Neural cell (in vitro differentiated cells): ENCODE data around the gene DPP10. TPM values are rescaled to one million over a fixed set of nuclear protein-coding genes. Genes with fewer than 3 reads are reported as not detected.

ENCODE experiments used
- H2AFZ ChIP-seq: fragments of 200-600, 300-800 bp; sonication (generic), shearing (Covaris generic); 2 replicates; pipeline ENCODE4 v1.6.0; 2014; ENCODE audit warnings: low read depth, mild to moderate bottlenecking, antibody characterized with exemption, low read length, moderate library complexity
- H3F3A ChIP-seq: fragments of 200-600 bp; shearing (Covaris generic); 2 replicates; pipeline ENCODE4 v1.6.1; 2016; ENCODE audit warnings: mild to moderate bottlenecking, moderate library complexity, mixed read lengths, antibody characterized with exemption, low read length; ENCODE audit not compliant: insufficient read depth, poor library complexity, severe bottlenecking
- H3K27ac ChIP-seq: fragments of 200-600, 300-800 bp; sonication (generic), shearing (Covaris generic); 2 replicates; pipeline ENCODE4 v1.5.1; 2014; ENCODE audit warnings: mild to moderate bottlenecking, low read length, moderate library complexity
- H3K27me3 ChIP-seq: fragments of 300-800, 200-600 bp; sonication (generic), shearing (Covaris generic); 2 replicates; pipeline ENCODE4 v1.6.0; 2014; ENCODE audit warnings: mild to moderate bottlenecking, low read depth, low read length, moderate library complexity; ENCODE audit not compliant: insufficient read depth
- H3K36me3 ChIP-seq: fragments of 300-800, 200-600 bp; sonication (generic), shearing (Covaris generic); 2 replicates; pipeline ENCODE4 v1.5.1; 2014; ENCODE audit warnings: mild to moderate bottlenecking, antibody characterized with exemption, low read length, moderate library complexity; ENCODE audit not compliant: insufficient read depth
- H3K4me2 ChIP-seq: fragments of 300-800, 200-600 bp; sonication (generic), shearing (Covaris generic); 2 replicates; pipeline ENCODE4 v1.6.0; 2014; ENCODE audit warnings: mild to moderate bottlenecking, low read length
- H3K4me3 ChIP-seq: fragments of 300-800, 200-600 bp; sonication (generic), shearing (Covaris generic); 2 replicates; pipeline ENCODE4 v1.5.1; 2014; ENCODE audit warnings: mild to moderate bottlenecking, low read length, moderate library complexity
- H3K79me2 ChIP-seq: fragments of 200-600 bp; shearing (Covaris generic); replicated peaks from 2 replicates; pipeline ENCODE4 v1.6.0; 2014; ENCODE audit warnings: mild to moderate bottlenecking, low read length, moderate library complexity; ENCODE audit not compliant: insufficient read depth
- H3K9ac ChIP-seq: fragments of 300-800, 200-600 bp; sonication (generic), shearing (Covaris generic); 2 replicates; pipeline ENCODE4 v1.6.1; 2016; ENCODE audit warnings: mild to moderate bottlenecking, low read length, mixed read lengths
- H3K9me2 ChIP-seq: fragments of 200-600 bp; shearing (Covaris generic); 2 replicates; pipeline ENCODE4 v1.6.1; 2016; ENCODE audit warnings: mild to moderate bottlenecking, low read length, mixed read lengths; ENCODE audit not compliant: insufficient read depth
- H3K9me3 ChIP-seq: fragments of 200-600, 300-800 bp; sonication (generic), shearing (Covaris generic); 2 replicates; pipeline ENCODE4 v1.6.1; 2016; ENCODE audit warnings: mild to moderate bottlenecking, mixed run types, low read length, moderate library complexity, mixed read lengths
- H4K20me1 ChIP-seq: fragments of 200-600 bp; shearing (Covaris generic); 2 replicates; pipeline ENCODE4 v1.6.1; 2016; ENCODE audit warnings: mild to moderate bottlenecking, mixed run types; ENCODE audit not compliant: insufficient read depth
- EP300 ChIP-seq: fragments of 450-650 bp; conservative IDR thresholded peaks from 2 replicates; pipeline ENCODE4 v1.6.1; 2014; ENCODE audit warnings: antibody characterized with exemption, mild to moderate bottlenecking, moderate library complexity; ENCODE audit not compliant: poor library complexity, severe bottlenecking
- EZH2 ChIP-seq: fragments of 200-600, 300-800 bp; shearing (Covaris generic), sonication (generic); IDR thresholded peaks from 2 replicates; pipeline ENCODE4 v1.6.1; 2014; ENCODE audit warnings: antibody characterized with exemption, low read length, borderline replicate concordance, mild to moderate bottlenecking; ENCODE audit not compliant: insufficient read depth, poor library complexity, severe bottlenecking
- MXI1 ChIP-seq: fragments of 450-650 bp; conservative IDR thresholded peaks from 2 replicates; pipeline ENCODE4 v1.6.1; 2014; ENCODE audit warnings: antibody characterized with exemption, mild to moderate bottlenecking; ENCODE audit not compliant: poor library complexity, severe bottlenecking
- POLR2AphosphoS5 ChIP-seq: IDR thresholded peaks from 2 replicates; pipeline ENCODE4 v1.6.1; 2012
- RAD21 ChIP-seq: fragments of 450-650 bp; conservative IDR thresholded peaks from 2 replicates; pipeline ENCODE4 v1.6.1; 2014; ENCODE audit warnings: antibody characterized with exemption, mild to moderate bottlenecking, moderate library complexity
- SMC3 ChIP-seq: fragments of 450-650 bp; conservative IDR thresholded peaks from 2 replicates; pipeline ENCODE4 v1.6.1; 2014; ENCODE audit warnings: antibody characterized with exemption, mild to moderate bottlenecking, moderate library complexity; ENCODE audit not compliant: poor library complexity
- TAF1 ChIP-seq: IDR thresholded peaks from 2 replicates; pipeline ENCODE4 v1.6.1; 2012; ENCODE audit warnings: low read depth
- polyA plus RNA-seq: library from polyadenylated mRNA; depleted of rRNA; stranded (reverse); fragments of >200 nt; gene quantifications from 2 replicates; pipeline ENCODE4 v1.2.3, GENCODE V29; 2014
- TF ChIP-seq, protein P1 (sequence below): fragments of 450-650 bp; IDR thresholded peaks from 2 replicates; pipeline ENCODE4 v1.5.1; 2014; ENCODE audit warnings: antibody characterized with exemption, mild to moderate bottlenecking, moderate library complexity; ENCODE audit not compliant: poor library complexity, severe bottlenecking
- TF ChIP-seq, protein P2 (sequence below): IDR thresholded peaks from 2 replicates; pipeline ENCODE4 v1.6.1; 2012; ENCODE audit warnings: borderline replicate concordance

Gene DPP10
- polyA plus RNA-seq, 1 donor from 2014 or later, result 13.9 TPM

DNA sequence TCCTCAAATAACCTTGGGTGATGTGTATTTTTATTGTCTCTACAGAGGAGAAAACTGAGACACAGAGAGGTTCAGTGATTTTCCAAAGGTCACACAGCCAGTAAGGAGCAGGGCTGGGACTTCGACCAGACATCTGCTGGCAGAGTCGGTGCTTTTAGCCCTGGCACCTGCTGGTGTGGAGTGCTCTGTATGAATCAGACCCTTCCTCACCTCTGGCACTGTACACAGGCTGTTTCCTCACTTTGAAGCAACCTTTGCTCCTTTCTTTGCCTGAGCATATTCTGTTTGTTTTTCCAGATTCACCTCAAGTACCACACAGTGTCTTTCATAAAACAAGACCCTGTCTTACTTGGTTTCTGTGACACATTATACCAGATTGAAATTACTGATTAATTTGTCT is 107.9 kb downstream of the DPP10 start:
- no peaks in the 10 kb centered on the region for H3K79me2 ChIP-seq

DNA sequence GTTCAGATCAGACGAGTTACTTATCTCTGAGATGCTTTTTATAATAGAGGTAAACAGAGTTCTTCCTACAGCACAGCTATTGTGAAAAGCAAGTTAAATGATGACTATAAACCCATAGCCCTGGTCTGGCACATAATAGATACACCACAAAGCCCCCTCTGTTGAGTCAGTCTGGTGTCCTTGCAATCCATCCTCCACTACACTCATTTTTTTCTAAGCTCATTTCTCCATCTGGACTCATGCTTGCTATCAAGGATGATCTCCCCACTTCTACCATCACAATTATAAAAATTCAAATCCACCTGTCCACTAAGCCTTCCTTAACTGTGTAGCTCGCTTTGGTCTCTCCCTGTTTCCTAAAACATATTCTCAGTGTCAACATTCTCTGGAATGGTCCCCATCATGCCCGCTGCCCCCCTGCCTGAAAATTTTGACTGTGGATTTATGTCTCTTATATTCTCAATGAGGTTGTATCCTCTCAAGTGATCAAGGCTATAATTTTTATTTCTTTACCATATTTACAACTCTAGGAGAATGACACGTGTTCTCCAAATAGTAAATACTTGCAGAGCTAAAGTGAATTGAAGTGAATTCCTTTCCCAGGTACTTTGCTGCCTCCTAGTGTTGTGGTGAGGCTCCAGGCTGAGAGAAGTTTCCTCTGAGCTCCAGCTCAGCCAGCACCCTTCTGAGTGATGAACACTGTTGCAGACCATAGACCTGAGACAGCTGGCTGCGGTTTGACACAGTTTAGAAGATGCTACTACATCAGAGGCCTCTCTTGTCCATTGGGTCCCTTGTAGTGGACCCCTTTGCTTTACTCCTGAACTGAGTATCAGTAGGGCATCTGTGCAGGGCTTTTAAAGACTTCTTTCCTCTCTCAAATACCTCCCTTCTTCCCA is 108.7 kb downstream of the DPP10 start:
- H3K9me2 ChIP-seq, result no peaks in the 10 kb centered on the region
- TF ChIP-seq TAF1 (no peak), RAD21 (peak; percentile 96), SMC3 (peak; percentile 96), EP300 (no peak), POLR2AphosphoS5 (no peak), MXI1 (peak; percentile 43), EZH2 (no peak)
- TF ChIP-seq, protein P1, sequence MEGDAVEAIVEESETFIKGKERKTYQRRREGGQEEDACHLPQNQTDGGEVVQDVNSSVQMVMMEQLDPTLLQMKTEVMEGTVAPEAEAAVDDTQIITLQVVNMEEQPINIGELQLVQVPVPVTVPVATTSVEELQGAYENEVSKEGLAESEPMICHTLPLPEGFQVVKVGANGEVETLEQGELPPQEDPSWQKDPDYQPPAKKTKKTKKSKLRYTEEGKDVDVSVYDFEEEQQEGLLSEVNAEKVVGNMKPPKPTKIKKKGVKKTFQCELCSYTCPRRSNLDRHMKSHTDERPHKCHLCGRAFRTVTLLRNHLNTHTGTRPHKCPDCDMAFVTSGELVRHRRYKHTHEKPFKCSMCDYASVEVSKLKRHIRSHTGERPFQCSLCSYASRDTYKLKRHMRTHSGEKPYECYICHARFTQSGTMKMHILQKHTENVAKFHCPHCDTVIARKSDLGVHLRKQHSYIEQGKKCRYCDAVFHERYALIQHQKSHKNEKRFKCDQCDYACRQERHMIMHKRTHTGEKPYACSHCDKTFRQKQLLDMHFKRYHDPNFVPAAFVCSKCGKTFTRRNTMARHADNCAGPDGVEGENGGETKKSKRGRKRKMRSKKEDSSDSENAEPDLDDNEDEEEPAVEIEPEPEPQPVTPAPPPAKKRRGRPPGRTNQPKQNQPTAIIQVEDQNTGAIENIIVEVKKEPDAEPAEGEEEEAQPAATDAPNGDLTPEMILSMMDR, result peak; percentile 89
- TF ChIP-seq, protein P2, sequence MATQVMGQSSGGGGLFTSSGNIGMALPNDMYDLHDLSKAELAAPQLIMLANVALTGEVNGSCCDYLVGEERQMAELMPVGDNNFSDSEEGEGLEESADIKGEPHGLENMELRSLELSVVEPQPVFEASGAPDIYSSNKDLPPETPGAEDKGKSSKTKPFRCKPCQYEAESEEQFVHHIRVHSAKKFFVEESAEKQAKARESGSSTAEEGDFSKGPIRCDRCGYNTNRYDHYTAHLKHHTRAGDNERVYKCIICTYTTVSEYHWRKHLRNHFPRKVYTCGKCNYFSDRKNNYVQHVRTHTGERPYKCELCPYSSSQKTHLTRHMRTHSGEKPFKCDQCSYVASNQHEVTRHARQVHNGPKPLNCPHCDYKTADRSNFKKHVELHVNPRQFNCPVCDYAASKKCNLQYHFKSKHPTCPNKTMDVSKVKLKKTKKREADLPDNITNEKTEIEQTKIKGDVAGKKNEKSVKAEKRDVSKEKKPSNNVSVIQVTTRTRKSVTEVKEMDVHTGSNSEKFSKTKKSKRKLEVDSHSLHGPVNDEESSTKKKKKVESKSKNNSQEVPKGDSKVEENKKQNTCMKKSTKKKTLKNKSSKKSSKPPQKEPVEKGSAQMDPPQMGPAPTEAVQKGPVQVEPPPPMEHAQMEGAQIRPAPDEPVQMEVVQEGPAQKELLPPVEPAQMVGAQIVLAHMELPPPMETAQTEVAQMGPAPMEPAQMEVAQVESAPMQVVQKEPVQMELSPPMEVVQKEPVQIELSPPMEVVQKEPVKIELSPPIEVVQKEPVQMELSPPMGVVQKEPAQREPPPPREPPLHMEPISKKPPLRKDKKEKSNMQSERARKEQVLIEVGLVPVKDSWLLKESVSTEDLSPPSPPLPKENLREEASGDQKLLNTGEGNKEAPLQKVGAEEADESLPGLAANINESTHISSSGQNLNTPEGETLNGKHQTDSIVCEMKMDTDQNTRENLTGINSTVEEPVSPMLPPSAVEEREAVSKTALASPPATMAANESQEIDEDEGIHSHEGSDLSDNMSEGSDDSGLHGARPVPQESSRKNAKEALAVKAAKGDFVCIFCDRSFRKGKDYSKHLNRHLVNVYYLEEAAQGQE, result no peak
- H3K27me3 ChIP-seq, result no peaks in the 10 kb centered on the region
- H3K9ac ChIP-seq, result no peak overlapping the region
- H3K4me3 ChIP-seq, result no peak overlapping the region
- no peaks in the 10 kb centered on the region for H3K9me3 ChIP-seq
- H3K36me3 ChIP-seq, result no peaks in the 10 kb centered on the region
- no peak overlapping the region for H2AFZ ChIP-seq
- H4K20me1 ChIP-seq, result no peaks in the 10 kb centered on the region
- H3K27ac ChIP-seq, result no peak overlapping the region
- no peak overlapping the region for H3K4me2 ChIP-seq
- H3F3A ChIP-seq, result no peaks in the 10 kb centered on the region
- H3K79me2 ChIP-seq, result no peaks in the 10 kb centered on the region

More for the DNA sequence above, 107.9 kb downstream of the DPP10 start:
- no peak overlapping the region for H2AFZ ChIP-seq
- H3K36me3 ChIP-seq, result no peaks in the 10 kb centered on the region
- no peak overlapping the region for H3K27ac ChIP-seq
- no peaks in the 10 kb centered on the region for H3K9me2 ChIP-seq
- no peaks in the 10 kb centered on the region for H3K9me3 ChIP-seq
- no peak overlapping the region for H3K4me3 ChIP-seq
- TF ChIP-seq RAD21 (no peak), TAF1 (no peak)
- TF ChIP-seq, protein P1, result no peak
- TF ChIP-seq, protein P2, result no peak
- H3F3A ChIP-seq, result no peaks in the 10 kb centered on the region
- H4K20me1 ChIP-seq, result no peaks in the 10 kb centered on the region
- no peaks in the 10 kb centered on the region for H3K27me3 ChIP-seq
- no peak overlapping the region for H3K4me2 ChIP-seq
- H3K9ac ChIP-seq, result no peak overlapping the region
